Hematopoietic multipotent progenitor cell (in vitro differentiated cells): ENCODE data around the gene CDK5. TPM values are rescaled to one million over a fixed set of nuclear protein-coding genes. Genes with fewer than 3 reads are reported as not detected.
"Not testable (repeated sequence)": the region's sequence is repeated elsewhere in the genome, so short reads cannot be mapped to it uniquely, and the experiment has no call there.

ENCODE experiments used
- DNase-seq, 3 donors: peaks; one replicate each; pipeline ENCODE4 v3.0.0-alpha.2; 2011 to 2015; ENCODE audit warnings: low read depth in 2 of 3, low spot score in 2 of 3
- total RNA-seq: library from RNA; depleted of rRNA; stranded (reverse); fragments of >200 nt; gene quantifications from one replicate; pipeline ENCODE4 v1.2.3, GENCODE V29; 2012

CDK5 gene
- total RNA-seq, 1 donor, result 17.5 TPM

DNA sequence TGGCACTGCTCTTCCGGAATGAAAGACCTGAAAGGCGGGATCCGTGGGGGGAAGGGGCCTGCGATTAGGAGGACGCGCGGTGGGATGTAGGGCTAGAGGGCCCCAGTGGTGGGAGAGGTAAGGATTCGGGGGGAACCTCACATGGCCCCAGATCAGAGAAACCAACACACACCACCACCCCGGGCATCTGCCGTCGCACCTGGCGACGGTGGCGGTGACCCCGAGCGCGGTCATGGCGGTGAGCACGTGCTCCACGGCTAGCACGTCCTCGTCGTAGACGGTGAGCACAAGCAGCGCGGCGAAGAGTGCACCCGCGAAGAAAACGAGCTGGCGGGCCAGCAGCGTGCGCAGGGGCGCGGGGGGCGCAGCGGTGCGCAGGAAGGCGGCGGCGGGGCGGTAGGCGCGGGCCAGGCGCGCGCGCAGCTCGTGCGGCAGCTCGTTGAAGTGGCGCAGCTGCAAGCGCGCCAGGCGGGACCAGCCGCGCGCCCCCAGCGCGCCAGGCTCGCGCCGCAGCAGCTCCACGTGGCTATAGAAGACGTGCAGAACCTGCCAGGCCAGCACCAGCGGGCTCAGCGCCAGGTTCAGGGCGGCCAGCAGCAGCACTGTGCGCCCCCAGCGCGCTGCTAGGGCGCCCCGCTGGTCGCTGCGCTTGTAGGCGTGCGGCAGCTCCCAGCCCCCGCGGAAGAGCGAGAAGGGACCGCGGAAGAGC lies 39.1 kb downstream of the CDK5 start:
- DNase-seq, result peak in 1 of 3 donors; percentile 25

DNA sequence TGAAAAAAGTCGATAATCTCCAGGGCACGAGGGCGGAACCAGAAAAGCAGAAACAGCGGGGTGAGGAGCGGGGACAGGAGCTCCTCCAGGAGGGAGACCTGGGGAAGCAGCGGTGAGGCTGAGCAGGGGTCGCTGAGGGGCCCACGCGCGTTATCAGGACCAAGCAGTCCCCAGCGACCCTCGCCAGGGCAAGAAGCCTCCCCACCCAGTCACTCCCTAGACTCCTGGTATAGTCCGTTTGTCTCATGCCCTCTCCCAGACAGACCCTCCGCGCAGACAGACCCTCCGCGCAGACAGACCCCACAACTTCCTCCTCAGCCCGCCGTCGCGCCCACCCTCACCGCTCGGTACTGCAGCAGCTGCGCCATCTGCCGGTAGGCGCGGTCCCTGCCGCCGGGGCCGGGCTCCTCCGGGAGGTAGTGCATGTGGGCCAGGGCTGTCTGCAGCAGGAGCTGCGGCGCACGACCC lies 39.7 kb downstream of the CDK5 start:
- peak in 2 of 3 donors; percentile 79 to 82 for DNase-seq

DNA sequence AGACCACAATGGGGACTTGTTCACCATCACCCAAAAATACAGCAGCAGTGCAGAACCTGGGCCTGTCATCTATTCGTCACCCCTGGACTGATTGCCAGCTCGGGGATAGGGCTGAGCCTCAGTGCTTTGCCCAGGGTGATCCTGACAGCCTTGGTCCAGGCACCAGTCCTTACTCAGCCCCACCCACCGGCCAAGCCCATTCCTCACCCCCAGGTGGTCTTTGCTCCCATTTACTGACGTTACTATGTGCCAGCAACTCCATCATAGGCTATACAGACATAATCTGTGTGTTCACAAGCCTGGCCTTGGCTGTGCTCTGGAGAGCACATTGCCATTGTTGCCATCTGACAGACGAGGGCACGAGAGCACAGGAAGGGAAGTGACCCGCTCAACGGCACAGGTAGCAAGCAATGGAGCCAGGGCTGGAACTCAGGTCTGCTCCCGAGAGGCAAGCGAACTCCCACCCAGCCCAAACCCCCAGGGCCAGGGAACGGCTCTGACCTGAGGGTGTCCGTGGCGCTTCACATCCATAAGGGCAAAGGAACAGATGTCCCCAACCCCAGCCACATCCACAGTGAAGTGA lies 40.2 kb downstream of the CDK5 start:
- DNase-seq, result no peak

DNA sequence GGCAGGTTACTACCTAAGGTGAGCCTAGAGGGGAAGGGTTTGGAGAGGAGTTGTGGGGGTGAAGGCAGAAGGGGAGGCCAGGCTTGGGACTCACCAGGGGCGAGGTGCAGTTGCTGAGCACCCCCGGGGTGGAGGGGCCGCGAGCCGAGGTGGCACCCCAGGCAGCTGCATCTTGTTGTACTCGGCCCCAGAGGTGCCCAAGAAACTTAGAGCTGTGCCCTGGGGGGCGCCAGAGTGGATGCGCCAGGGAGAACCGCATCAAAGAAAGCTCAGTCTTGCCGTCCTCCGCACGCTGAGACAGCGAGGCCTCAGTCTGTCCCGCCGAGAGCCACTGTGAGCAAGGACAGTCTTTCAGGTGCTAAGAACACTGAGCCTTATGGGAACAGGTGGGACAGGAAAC lies 40.8 kb downstream of the CDK5 start:
- DNase-seq, result no peak

DNA sequence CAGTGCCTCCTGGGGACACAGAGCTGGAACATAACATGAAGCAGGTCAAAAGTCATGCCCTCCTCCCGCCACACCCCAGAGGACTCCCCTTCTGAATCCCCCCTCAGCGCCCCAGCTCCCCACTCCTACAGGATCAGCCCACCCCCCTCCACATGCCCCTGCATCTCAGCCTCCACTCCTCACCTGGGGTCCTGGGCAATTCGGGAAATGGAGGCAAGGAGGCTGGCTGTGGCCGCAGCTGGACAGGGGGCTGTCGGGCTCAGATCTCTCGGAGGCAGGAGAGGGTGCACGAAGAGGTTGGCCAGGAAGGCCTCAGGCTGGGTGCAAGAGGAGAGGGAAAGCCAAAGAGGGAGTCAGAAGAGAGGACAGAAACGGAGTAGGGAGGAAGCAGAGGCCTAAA lies 41.2 kb downstream of the CDK5 start:
- DNase-seq, result no peak

DNA sequence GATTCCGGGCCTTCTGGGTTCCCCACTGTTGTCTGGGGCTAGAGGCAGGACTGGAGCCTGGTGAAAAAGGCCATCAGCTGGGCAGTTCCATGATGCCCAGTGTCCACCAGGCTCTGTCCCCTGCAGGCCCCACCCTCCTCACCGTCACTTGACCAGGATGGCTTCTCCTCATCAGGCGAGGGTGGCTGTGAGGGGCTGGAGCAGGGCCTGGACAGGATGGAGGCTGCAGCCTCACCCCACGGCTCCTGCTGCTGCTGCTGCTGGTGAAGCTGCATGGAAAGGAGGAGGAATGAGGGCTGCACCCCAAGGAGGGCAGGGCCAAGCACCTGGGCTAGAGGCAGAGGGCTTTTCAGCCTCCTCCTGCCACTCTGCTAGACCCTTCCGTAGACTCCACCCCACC lies 41.7 kb downstream of the CDK5 start:
- no peak for DNase-seq

DNA sequence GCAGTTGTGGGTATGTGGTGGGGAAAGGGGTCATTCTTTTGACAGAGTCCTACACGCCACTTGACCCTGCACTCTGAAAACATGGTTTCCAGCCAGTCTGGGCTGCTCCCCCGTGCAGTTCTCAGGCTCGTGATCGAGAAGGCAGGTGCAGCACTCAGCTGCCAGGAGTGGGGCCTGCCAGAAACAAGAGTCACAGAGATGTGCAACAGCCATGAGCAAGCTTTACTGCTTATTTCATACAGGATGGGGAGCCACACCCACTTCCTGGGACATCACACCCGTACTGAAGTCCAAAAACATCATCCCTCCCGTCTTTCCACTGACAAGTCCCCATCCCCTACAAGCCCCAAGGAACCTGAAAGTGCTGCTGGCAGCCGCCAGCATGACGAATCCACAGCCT lies 42.7 kb downstream of the CDK5 start:
- DNase-seq, result no peak

DNA sequence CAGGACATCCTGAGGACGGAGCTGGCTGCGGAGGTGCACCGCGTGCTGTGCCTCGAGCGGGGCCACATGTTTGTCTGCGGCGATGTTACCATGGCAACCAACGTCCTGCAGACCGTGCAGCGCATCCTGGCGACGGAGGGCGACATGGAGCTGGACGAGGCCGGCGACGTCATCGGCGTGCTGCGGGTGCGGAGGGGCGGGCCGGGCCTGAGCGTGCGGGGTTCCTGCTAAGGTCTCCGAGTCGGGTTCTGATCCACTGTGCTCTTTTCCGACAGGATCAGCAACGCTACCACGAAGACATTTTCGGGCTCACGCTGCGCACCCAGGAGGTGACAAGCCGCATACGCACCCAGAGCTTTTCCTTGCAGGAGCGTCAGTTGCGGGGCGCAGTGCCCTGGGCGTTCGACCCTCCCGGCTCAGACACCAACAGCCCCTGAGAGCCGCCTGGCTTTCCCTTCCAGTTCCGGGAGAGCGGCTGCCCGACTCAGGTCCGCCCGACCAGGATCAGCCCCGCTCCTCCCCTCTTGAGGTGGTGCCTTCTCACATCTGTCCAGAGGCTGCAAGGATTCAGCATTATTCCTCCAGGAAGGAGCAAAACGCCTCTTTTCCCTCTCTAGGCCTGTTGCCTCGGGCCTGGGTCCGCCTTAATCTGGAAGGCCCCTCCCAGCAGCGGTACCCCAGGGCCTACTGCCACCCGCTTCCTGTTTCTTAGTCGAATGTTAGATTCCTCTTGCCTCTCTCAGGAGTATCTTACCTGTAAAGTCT lies 43.8 kb downstream of the CDK5 start:
- DNase-seq, result peak; percentile 91 to 97 (median 96)

DNA sequence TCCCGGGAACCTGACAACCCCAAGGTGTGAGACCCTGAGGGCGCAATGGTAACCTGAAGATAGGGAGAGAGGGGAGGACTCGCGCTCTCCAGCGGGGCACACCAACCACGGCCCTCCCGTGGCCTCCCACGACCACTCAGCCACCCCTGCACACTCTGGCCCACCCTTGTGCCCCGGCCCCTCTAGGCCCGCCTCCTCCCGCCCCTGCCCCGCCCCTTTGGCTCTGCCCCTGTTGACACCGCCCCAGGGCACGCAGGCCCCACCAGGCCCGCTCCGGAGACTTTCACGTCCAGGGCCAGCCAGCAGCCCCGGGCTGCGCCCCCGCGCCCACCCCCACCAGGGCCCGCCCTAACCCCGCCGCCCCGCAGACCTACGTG lies 44.4 kb downstream of the CDK5 start:
- DNase-seq, result no peak

DNA sequence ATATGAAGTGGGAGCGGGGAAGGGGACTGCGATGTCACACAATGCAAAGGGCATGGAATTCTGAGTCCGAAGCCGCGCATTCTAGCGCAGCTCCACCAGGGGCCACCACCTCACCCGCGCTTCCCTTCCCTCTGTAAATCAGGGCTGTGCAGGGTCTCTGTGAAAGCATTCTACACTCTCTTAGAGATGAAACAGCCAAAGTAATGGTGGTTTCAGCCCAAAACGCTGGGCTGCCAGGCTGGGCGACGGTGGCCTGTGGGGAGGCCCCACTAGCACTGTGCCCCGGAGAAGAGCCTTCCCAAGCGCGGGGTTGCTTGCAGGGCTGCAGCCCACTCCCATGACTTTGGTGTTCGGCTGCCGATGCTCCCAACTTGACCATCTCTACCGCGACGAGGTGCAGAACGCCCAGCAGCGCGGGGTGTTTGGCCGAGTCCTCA lies 44.8 kb downstream of the CDK5 start:
- DNase-seq, result peak in 1 of 3 donors; percentile 61

DNA sequence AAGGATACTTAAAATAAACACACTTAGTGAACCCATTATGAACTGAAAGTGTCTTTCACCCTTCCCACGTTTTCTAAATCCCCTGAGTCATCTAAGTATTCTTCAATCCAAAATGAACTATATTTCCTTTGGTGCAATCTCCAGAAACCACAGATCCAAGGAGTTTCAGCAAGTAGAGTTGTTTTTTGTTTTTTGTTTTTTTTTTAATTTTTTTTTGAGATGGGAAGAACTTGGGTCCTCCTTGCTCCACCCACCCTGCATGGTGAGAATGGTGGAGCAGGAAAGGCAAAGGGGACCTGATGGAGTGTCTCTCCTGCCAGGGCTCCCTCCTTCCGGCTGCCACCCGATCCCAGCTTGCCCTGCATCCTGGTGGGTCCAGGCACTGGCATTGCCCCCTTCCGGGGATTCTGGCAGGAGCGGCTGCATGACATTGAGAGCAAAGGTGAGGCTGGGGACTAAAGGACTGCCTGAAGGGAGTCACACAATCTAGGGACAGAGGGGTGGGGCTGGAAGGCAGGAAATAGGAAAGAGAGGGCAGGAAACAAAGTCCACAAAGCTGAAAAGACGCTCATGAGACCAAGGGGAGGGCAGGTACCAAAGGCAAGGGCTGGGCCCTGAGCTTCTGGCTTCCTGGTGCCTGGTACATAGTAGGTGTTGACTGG lies 45.5 kb downstream of the CDK5 start:
- DNase-seq, result no peak

DNA sequence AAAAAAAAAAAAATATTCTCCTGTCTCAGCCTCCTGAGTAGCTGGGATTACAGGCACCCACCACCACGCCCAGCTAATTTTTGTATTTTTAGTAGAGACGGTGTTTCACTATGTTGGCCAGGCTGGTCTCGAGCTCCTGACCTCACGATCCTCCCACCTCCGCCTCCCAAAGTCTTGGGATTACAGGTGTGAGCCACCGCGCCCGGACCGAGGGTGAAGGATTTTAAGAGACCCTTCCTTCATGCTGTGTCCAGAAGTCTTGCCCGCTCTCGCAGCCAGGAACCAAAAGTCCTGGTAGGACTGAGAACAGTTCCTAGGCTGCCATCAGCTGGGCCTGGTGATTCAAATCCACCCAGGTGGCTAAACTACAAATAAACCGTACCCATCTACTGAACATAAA lies 46.1 kb downstream of the CDK5 start:
- DNase-seq, result not testable (repeated sequence)

DNA sequence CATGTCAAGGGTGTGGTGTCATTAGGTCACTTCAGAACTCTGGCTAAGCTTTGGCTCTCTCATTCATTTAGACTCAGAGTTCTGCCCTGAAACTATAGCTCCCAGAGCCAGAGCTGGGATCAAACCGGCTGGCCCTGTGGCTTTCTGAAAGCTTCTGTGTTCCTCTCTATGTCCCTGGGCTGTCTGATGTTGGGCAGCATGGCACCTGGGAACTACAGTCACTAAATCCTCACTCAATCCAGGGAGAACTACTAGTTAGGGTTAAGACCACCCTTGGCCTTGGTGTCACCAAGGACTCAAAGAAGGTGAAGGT lies 46.6 kb downstream of the CDK5 start:
- DNase-seq, result no peak

DNA sequence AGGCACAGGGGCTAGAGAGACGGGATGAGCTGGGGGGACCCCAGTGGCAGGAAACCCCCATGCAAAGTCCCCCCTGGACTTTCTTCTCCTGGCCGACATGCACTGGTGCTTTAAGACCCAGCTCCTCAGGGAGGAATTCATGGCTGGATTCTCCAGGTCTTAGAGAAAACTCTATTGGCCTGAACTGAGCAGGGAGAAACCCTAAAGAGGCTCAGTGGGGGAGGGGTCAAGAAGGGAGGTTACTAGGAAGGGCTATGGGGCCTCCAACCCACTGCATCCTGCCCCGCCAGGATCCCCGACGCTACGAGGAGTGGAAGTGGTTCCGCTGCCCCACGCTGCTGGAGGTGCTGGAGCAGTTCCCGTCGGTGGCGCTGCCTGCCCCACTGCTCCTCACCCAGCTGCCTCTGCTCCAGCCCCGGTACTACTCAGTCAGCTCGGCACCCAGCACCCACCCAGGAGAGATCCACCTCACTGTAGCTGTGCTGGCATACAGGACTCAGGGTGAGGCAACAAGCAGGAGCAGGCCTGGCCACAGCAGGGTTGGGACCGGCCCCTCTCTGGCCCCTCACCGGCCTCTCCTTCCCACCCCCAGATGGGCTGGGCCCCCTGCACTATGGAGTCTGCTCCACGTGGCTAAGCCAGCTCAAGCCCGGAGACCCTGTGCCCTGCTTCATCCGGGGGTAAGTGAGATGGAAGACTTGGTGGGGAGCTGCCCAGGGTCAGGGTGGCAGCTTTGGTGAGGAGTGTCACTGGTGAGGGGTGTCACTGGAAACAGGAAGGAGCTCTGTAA lies 47.2 kb downstream of the CDK5 start:
- peak in 1 of 3 donors; percentile 23 for DNase-seq

DNA sequence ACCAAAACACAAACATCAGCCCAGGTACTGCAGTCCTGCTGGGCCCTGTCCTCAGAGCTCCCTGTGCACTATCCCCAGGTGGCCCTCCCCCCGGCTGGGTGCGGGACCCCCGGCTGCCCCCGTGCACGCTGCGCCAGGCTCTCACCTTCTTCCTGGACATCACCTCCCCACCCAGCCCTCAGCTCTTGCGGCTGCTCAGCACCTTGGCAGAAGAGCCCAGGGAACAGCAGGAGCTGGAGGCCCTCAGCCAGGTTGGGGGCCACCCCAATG lies 47.7 kb downstream of the CDK5 start:
- no peak for DNase-seq

DNA sequence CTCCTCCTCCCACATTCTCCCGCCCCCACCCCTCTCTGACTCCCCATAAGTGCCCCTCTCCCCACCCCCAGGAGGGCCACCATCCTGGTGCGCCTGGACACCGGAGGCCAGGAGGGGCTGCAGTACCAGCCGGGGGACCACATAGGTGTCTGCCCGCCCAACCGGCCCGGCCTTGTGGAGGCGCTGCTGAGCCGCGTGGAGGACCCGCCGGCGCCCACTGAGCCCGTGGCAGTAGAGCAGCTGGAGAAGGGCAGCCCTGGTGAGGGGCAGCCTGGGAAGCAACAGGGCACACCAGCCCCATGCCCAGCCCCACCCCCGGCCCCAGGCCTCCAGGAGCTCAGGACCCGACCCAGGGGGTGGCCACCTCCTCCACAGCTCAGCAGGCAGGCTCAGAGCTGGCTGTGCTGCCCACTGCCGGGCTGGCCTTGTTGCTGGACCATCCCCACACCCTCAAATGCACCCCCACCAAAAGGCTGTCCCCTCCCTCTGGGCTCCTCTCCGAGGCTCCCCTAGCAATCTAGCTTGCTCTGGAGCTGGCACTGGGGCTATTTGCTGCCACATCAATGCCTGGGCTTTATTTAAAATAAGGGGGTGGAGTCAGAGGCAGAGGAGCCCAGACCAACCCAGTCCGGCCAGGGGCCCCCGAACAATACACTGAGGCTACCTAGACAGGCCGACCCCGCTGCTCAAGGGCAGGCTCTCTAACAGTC lies 48.2 kb downstream of the CDK5 start:
- DNase-seq, result no peak

DNA sequence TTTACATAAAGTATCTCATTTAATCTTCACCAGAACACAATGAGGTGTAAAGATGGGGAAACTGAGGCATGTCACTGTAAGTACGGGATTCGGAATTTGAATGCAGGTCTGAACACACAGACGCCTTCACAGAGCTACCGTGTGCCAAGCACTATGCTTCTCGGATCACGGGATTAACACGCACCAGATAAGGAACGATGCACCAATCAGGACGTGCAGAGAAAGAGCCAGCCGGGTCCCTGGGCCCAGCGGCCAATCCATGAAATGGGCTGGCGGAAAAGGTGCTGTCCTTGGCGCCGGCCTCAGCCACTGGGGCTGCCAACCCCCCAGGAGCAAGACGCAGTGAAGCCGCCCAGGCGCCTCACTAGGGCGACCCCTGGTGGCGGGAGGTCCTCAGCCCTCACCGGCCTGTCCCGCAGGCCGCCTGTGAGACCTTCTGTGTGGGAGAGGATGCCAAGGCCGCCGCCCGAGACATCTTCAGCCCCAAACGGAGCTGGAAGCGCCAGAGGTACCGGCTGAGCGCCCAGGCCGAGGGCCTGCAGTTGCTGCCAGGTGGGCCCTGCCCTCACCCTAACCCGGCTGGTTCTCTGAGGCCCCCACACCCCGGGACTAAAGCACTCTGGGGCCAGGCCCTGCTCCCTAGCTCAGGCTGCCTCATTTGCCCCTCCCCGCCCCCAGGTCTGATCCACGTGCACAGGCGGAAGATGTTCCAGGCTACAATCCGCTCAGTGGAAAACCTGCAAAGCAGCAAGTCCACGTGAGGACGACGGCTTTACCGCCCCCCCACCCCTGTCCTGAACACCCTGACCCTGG lies 49.0 kb downstream of the CDK5 start:
- DNase-seq, result peak in 1 of 3 donors; percentile 62

DNA sequence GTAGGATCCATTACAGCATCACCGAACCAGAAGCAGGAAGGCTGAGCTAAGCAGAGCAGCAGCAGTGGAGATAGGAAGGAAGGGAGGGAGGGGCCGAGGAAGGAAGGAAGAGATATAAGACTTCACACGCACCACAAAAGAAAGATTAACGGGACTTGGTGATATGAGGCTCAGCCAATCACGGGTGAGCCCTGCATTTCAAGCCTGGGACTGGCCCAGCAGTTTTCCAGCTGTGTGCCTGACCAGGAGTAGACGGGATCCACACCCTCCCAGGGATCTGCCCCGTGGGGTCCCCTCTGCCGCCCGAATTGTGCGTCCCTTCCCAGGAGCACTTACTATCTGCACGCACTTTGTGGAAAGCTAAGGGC lies 49.6 kb downstream of the CDK5 start:
- DNase-seq, result no peak

DNA sequence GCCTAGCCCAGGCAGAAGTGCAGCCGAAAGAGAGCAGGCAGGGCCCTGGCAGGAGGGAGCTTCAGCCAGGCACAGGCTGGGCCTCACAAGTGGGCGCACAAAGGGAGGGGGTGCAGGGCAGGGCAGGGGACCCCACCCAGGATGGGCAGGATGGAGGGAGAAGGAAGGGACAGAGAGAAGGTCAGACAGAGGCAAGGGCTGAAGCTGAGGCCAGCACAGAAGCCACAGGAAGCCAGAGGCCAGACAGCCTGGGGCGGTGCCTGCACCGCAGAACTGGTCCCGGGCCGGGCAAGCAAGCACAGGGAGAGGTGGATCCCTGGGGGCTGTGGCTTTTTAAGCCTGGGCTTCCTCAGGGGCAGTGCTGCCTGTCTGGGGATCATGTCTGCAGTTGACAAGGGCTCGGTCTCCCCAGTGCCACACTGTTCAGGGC lies 50.2 kb downstream of the CDK5 start:
- DNase-seq, result no peak
